A673 (cell line): ENCODE measurements around the gene FAM110C. TPM values are rescaled to one million over a fixed set of nuclear protein-coding genes. Genes with fewer than 3 reads are reported as not detected.

Source experiments
- BruUV-seq: library from RNA; stranded (reverse); fragments of 400-500 nt; replicated peaks from 2 replicates; lab custom pipeline; 2021; lab: Mats Ljungman, UMichigan
- CTCF ChIA-PET: fragments of 300-600 bp; sonication (Branson Sonifier 250); formaldehyde crosslinking; loops from one replicate; lab custom pipeline; 2022; ENCODE audit warnings: antibody characterized with exemption; lab: Charles Lee
- POLR2A ChIA-PET: fragments of 300-600 bp; sonication (Branson Sonifier 250); formaldehyde crosslinking; loops from one replicate; lab custom pipeline; 2022; ENCODE audit warnings: antibody characterized with exemption; ENCODE audit not compliant: low non-redundant PET; lab: Charles Lee
- DNase-seq: peaks from one replicate; pipeline ENCODE4 v3.0.0-alpha.2; 2015; ENCODE audit warnings: low spot score
- H3K27ac ChIP-seq: fragments of 200-600 bp; sonication (generic); 2 replicates; pipeline ENCODE4 v1.5.1; 2016; ENCODE audit warnings: mixed run types, low read depth, mild to moderate bottlenecking, mixed read lengths, antibody characterized with exemption, low read length; ENCODE audit not compliant: poor library complexity, severe bottlenecking
- H3K27me3 ChIP-seq: fragments of 200-600 bp; sonication (generic); replicated peaks from 2 replicates; pipeline ENCODE4 v1.6.1; 2017; ENCODE audit warnings: mixed run types, low read depth, mild to moderate bottlenecking, mixed read lengths, antibody characterized with exemption, low read length; ENCODE audit not compliant: insufficient read depth, poor library complexity
- H3K36me3 ChIP-seq: fragments of 200-600 bp; sonication (generic); 2 replicates; pipeline ENCODE4 v1.6.1; 2016; ENCODE audit warnings: mixed run types, mild to moderate bottlenecking, mixed read lengths, antibody characterized with exemption, low read length; ENCODE audit not compliant: insufficient read depth, poor library complexity, severe bottlenecking
- H3K4me1 ChIP-seq: fragments of 200-600 bp; sonication (generic); 2 replicates; pipeline ENCODE4 v1.6.1; 2017; ENCODE audit warnings: mixed run types, mild to moderate bottlenecking, mixed read lengths, antibody characterized with exemption, low read length; ENCODE audit not compliant: insufficient read depth, poor library complexity, severe bottlenecking
- H3K4me3 ChIP-seq: fragments of 200-600 bp; sonication (generic); 2 replicates; pipeline ENCODE4 v1.5.1; 2016; ENCODE audit warnings: low read depth, mixed run types, mild to moderate bottlenecking, mixed read lengths, low read length; ENCODE audit not compliant: poor library complexity, severe bottlenecking
- H3K9me3 ChIP-seq: fragments of 200-600 bp; sonication (generic); 2 replicates; pipeline ENCODE4 v1.6.1; 2016; ENCODE audit warnings: mixed run types, low read depth, mild to moderate bottlenecking, mixed read lengths, antibody characterized with exemption, low read length; ENCODE audit not compliant: poor library complexity, severe bottlenecking
- EZH2 ChIP-seq: fragments of 200-600 bp; sonication (generic); IDR thresholded peaks from 2 replicates; pipeline ENCODE4 v1.6.1; 2017; ENCODE audit warnings: borderline replicate concordance, low read depth, mild to moderate bottlenecking, mixed read lengths, antibody characterized with exemption, low read length; ENCODE audit not compliant: poor library complexity, severe bottlenecking
- intact Hi-C: fragments of 100-400 bp; cut with micrococcal nuclease; formaldehyde crosslinking; loops from one replicate; pipeline ENCODE4 v1.10.0; 2022; ENCODE audit not compliant: unreplicated experiment
- total RNA-seq: library from RNA; stranded (reverse); gene quantifications from 2 replicates; pipeline ENCODE4 v1.2.3, GENCODE V29; 2021
- TF ChIP-seq, protein P1 (sequence below): fragments of 300-800, 200-600 bp; sonication (generic); conservative IDR thresholded peaks from 2 replicates; pipeline ENCODE4 v1.5.1; 2017; ENCODE audit warnings: low read depth, mild to moderate bottlenecking, antibody characterized with exemption, low read length, moderate library complexity, mixed read lengths

Gene FAM110C
- total RNA-seq, 1 experiment from 2014 or later = 1.2 TPM

DNA sequence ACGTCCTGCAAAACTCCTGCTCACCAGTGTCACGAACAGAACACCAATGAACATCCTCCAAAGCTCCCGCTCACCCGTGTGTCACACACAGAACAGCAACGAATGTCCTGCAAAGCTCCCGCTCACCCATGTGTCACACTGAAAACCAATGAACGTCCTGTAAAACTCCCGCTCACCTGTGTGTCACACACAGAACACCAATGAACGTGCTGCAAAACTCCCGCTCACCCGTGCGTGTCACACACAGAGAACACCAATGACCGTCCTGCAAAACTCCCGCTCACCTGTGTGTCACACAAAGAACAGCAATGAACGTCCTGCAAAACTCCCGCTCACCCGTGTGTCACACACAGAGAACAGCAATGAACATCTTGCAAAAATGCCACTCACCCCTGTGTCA, 20.5 kb upstream of the FAM110C start:
- Histone ChIP-seq H3K9me3 (no peaks in the 10 kb centered on the region), H3K27me3 (no peaks in the 10 kb centered on the region), H3K36me3 (no peaks in the 10 kb centered on the region), H3K4me1 (no peaks in the 10 kb centered on the region), H3K4me3 (no peak overlapping the region), H3K27ac (no peak overlapping the region)
- TF ChIP-seq, protein P1, sequence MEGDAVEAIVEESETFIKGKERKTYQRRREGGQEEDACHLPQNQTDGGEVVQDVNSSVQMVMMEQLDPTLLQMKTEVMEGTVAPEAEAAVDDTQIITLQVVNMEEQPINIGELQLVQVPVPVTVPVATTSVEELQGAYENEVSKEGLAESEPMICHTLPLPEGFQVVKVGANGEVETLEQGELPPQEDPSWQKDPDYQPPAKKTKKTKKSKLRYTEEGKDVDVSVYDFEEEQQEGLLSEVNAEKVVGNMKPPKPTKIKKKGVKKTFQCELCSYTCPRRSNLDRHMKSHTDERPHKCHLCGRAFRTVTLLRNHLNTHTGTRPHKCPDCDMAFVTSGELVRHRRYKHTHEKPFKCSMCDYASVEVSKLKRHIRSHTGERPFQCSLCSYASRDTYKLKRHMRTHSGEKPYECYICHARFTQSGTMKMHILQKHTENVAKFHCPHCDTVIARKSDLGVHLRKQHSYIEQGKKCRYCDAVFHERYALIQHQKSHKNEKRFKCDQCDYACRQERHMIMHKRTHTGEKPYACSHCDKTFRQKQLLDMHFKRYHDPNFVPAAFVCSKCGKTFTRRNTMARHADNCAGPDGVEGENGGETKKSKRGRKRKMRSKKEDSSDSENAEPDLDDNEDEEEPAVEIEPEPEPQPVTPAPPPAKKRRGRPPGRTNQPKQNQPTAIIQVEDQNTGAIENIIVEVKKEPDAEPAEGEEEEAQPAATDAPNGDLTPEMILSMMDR = no peak
- no peak for TF ChIP-seq EZH2
- intact Hi-C loops = no loop called here
- no TSS peak for BruUV-seq
- POLR2A ChIA-PET = no interaction called here
- CTCF ChIA-PET = no interaction called here
- no peak for DNase-seq

DNA sequence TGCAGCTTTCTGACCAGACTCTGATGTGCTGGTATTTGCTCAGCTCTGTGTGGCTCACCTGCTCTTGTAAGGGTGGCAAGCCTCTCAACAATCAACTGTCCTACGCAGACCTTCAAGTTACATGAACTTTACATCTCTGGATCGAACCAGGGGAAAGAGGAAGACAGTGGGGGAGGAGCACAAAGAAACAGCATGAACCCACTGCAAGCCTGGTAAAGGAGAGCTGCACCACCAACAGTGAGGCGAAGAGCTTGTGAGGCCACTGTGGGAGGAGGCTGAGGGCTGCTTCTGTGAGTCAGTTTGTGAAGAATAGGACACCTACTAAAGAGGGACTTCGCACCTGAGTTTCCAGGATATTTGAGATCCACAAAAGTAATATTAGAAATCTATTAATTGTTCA, 18.8 kb upstream of the FAM110C start:
- Histone ChIP-seq H3K4me1 (no peaks in the 10 kb centered on the region), H3K9me3 (no peaks in the 10 kb centered on the region), H3K36me3 (no peaks in the 10 kb centered on the region), H3K4me3 (no peak overlapping the region), H3K27me3 (no peaks in the 10 kb centered on the region), H3K27ac (no peak overlapping the region)
- intact Hi-C loops = no loop called here
- no peak for DNase-seq
- ChIA-PET CTCF (no interaction called here), POLR2A (no interaction called here)
- BruUV-seq = no TSS peak
- TF ChIP-seq, protein P1 = no peak
- TF ChIP-seq EZH2 = no peak

DNA sequence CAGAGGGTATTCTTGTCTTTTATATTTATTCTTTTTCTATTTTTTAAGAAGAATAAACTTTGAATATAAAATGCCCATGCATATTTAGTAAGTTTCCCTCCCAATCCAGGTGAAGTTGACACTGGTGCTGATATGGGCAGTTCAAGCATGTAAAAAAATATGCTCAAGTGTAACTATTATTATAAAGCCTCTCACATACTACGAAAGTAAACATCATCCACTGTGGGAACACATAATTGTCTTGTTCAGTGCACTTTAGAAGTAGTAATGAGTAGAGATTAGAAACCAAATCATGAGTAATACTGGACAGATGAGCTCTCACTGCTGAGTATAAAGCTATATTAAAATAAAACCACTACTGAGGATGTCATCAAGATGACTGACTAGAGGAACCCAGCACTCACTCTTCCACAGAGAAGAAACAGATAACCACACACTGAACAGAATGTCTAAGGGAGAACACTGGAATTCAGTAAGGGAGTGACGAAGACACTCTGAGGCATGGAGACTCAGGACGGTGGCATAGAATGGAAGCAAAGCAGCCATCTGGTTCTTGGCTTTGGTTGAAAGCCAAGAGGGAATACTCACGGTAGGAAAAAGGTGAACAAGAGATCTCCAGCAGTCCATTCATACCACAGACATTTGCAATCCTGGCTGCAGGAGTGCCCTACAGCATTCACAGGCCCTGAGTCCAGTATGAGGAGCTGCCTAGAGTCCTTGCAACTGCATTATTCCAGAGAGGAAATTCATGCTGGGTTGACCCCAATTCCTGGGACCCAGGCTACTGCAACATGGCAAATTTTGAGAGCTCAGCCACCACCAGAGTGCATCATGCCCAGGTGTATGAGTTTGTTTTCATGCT, 9.5 kb upstream of the FAM110C start:
- POLR2A ChIA-PET = no interaction called here
- Histone ChIP-seq H3K4me1 (no peaks in the 10 kb centered on the region), H3K27ac (no peak overlapping the region), H3K9me3 (peaks cover 14% of the 10 kb centered on the region), H3K27me3 (no peaks in the 10 kb centered on the region), H3K4me3 (no peak overlapping the region), H3K36me3 (no peaks in the 10 kb centered on the region)
- CTCF ChIA-PET = no interaction called here
- no TSS peak for BruUV-seq
- intact Hi-C loops = no loop called here
- TF ChIP-seq, protein P1 = no peak
- no peak for TF ChIP-seq EZH2
- DNase-seq = no peak
